ENCODE measurements around the gene HMX1.

HMX1 gene

DNA sequence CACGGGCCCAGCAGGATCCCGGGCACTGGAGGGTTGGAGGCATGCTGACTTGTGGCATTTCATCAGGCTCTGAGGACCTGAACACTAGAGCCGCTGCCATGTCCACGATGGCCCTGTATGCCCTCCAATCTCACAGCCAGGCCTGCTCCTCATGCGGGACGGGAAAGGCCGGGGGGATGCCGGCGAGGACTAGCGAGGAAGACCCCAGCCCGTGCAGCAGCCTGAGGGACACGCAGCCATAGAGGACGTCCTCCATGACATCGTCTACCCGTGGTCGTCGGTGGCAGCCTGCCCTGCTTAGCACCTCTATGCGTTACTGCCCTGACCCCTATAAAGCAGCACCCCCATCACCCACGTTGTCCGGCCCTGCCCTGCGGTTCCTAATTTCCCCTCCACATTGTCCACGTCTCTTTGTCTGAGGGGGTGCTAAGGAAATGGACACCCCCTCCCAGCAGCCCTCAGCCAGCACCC, 32.6 kb downstream of the HMX1 start:
- FAIRE-seq, result no peak

- no peak for FAIRE-seq
These were observed 33.2 kb downstream of the HMX1 start for GRCh38 chr4:8838296-8838960.

- FAIRE-seq, result no peak
These were observed 34.3 kb downstream of the HMX1 start for GRCh38 chr4:8837181-8837841.

GRCh38 chr4:8836664-8837171, 34.9 kb downstream of the HMX1 start:
- FAIRE-seq, result no peak

DNA sequence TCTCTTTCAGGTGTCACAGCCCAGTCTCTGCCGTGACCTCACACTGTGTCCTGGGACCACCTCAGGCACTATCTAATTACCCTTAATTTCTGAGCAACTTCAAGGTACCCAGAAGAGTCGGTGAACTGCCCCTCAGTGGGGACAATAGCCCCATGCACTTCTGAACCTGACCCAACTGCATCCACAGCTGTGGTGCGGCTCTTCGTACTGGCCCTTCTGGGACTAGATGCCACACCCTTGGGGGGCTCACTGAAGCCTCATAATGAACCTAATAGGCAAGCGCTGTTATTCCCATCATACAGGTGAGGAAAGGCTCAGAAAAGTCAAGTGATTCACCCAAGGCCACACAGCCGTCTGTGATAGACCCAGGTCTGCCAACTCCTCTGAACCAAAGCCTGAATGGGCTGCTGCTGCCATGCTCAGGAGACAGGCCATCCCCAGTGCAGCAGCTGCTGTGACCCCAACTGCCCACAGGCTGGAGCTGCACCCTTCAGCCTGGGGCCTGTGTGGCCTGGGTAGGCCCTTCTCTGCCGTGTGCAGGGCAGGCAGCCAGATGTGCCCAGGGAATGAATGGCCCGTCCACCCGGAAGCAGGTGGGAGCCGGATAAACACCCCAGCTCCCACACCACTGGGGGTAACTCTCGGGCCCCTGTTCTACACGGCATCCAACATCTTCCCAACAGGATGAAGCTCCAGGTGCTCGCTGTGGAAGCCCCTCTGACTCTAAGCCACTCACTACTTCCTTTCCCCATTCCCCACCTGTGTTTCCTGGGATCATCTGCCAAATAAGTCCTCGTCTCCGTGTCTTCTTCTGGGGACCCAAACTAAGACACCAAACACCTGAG, 35.9 kb downstream of the HMX1 start:
- FAIRE-seq, result no peak

DNA sequence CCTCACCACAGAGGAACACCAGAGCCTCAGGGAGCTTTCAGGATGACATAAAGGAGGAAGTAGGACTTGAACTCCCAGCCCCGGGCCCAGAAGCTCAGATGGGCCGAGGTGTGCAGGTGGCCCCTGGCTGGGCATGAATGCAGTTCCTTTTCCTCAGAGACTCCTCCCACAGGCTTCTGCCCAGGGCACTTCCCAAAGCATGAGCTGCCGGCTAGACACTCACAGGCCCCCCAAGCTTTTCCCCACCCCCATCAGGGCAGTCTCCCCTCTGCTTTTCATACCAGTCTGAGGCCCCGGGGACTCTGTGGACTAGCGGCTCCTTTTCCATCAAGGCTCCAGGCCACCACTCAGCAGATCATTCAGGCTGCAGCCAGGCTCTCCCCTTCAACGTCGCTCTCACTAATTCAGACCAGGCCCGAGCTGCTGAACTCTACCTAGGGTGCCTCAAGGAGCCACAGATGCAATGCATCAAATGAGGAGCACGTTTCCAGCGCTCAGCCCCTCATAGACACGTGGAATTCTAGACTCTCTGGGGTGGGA, 36.9 kb downstream of the HMX1 start:
- FAIRE-seq, result no peak

DNA sequence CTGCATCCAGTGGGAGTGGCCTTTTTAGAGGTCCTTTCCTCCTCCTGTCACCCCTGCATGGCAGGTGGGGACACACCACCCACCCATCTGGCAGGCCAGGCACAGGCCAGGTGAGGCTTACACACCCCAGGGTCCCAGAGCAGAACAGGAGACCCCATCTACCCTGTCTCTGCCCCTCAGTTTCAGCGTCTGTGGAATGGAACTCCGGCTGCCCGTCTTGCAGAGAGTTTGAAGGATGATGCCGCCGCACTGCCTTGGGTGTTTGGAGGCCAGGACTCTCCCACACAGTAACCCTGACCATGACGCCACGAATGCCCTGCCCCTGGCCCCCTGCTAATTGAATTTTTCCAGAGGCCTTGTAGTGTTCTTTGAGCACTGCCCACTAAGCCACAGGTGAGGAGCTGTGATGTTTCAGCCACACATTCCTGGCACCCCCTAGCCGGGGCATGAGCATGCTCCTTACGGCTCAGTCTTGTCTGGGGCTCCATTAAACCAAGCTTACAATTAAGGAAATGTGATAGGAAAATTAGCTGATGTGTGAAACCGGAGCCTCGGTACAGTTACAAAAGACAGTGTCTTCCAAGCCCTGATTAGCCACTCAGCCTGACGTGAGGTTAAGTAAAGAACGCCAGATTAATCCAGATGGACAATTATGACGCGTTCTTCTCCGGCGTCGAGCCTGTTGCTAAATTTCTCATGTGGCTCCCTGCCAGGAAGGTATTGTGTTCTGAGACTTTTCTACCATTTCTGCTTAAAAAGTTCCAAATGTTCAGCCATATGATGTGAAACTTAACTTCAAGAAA, 39.3 kb downstream of the HMX1 start:
- FAIRE-seq, result no peak

DNA sequence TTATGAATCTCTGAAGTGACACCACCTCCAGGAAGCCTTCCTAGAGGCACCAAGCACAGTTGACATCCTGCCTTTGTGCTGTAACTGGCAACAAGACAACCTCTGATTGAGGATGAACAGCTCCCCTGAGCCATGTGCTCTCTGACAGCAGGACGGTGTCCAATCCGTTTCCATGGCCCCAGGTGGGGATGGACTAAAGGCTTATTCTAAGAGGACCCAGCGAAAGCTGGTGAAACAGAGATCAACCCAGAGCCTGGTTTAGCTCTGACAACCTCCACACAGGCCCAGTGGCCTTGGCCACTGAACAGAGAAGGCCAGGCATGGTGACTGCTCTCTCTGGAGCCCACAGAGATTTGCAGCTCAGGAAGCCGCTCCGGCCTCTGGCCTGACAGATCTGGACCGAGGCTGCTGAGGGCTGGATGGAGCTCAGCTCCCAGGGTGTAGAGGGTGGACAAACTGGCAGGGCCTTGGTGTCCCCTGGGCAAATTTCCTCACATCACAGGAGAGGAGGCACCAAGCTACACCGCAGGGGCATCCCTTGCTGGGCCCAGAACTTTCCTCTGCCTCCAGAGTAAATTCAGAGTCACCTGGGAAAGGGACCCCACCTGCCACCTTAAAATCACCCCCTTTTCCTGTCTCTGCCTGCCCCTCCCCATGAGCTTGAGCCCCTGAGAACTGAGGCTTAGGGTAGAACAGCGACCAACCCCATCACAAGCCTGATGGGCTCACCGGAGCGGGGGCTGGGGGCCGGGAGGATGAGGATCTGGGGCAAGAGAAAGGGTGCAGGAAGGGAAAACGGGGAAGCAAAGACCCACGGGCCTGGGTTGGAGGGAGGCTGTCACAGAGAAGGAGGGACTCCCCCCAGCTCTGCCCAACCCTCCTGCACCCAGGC, 40.2 kb downstream of the HMX1 start:
- FAIRE-seq, result no peak

- FAIRE-seq, result no peak
These were observed 40.9 kb downstream of the HMX1 start for GRCh38 chr4:8830611-8831200.

DNA sequence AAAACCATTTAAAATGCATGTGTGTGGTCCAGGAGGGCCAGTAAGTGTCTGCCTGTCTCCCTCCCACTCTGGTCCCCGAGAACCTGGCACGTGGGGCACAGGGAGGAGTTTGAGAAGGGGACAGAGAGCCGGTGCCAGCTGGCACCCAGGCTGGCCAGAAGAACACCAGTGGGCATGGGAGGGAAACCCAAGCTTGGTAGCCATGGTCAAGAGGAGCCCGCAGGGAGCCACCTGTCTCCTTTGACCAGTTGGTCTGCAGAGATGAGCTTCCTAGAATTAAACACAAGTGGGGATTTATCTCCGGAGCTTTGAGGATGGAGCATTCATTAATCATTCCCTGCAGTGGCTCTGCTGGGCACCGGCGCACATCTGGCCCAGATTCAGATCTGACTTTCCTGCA, 41.6 kb downstream of the HMX1 start:
- FAIRE-seq, result no peak

GRCh38 chr4:8829584-8829983, 42.1 kb downstream of the HMX1 start:
- FAIRE-seq, result no peak

- no peak for FAIRE-seq
These were observed 42.8 kb downstream of the HMX1 start for GRCh38 chr4:8828869-8829268.

GRCh38 chr4:8821151-8821950, 50.3 kb downstream of the HMX1 start:
- FAIRE-seq, result no peak

GRCh38 chr4:8820178-8821102, 51.2 kb downstream of the HMX1 start:
- FAIRE-seq, result no peak

DNA sequence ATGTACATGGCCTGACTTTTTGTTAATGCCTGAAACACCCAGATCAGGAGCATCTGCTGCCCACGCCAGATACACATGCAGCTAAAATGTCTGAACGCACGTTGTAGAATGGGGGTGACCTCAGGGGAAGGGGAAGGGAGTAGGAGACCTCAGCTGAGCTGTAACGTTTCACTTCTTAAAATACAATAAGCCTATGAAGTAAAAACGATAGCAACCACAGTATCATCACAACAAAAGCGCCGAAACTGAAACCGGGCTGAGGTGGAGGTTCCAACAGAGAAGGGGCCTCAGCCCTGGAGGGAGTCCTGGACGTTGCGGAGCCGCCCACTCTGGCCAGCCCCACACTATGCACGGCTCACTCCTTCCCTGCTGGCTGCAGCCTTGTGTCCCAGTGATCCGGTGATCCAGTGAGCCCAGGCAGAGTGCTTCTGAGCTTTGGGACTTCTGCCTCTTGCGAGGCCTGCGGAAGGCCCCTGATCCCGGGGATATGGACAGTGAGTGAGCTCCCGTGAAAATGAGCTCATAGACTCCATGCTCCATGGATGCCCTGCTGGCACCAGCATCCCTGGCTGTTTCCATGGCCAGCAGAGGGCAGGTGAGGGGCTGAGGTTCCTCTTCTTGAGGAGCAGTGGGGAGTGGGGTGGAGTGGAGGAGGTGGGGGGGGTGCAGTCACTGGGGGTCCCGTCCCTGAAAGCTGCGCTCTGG, 52.0 kb downstream of the HMX1 start:
- FAIRE-seq, result no peak

DNA sequence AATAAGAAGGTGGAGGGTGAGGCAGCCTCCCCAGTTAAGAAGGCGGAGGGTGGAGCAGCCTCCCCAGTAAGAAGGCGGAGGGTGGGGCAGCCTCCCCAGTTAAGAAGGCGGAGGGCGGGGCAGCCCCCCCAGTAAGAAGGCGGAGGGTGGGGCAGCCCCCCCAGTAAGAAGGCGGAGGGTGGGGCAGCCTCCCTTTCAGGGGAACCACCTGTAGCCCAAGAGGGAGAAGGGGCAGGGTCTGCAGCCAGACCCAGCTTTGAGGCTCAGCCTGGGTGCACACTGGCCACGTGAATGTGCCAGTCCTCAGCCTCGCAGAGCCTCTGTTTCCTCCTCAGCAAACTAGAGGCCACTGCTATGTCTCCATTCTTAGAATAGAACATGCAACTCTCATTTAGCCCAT, 52.6 kb downstream of the HMX1 start:
- no peak for FAIRE-seq

- no peak for FAIRE-seq
These were observed 53.4 kb downstream of the HMX1 start for GRCh38 chr4:8818063-8818881.

DNA sequence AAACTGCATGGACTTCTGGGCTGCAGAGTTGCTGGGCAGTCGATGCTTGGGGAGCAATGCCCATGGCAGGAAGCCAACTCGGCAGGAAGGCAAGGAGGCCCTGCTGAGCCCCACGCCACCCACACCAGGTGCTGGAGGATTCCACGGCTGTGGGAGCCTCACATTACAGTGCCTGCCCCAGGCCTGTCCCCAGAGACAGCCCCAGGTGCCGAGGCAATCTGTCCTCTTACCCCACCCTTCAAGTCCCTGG, 53.9 kb downstream of the HMX1 start:
- FAIRE-seq, result no peak
